Osteocyte (in vitro differentiated cells): ENCODE measurements around the gene BLOC1S5. TPM values are rescaled to one million over a fixed set of nuclear protein-coding genes. Genes with fewer than 3 reads are reported as not detected.

ENCODE experiments used
- DNase-seq: peaks from one replicate; pipeline ENCODE4 v3.0.0; 2021; ENCODE audit warnings: mixed read lengths; ENCODE audit not compliant: unreplicated experiment; ENCODE audit errors: extremely low spot score
- H3K27ac Mint-ChIP-seq: one replicate; pipeline ENCODE4 v1.8.0; 2021; ENCODE audit warnings: mild to moderate bottlenecking, mixed read lengths; ENCODE audit not compliant: unreplicated experiment
- H3K27me3 Mint-ChIP-seq: one replicate; pipeline ENCODE4 v1.8.0; 2021; ENCODE audit warnings: mixed read lengths; ENCODE audit not compliant: unreplicated experiment
- H3K36me3 Mint-ChIP-seq: one replicate; pipeline ENCODE4 v1.8.0; 2021; ENCODE audit warnings: mixed read lengths; ENCODE audit not compliant: unreplicated experiment
- H3K4me1 Mint-ChIP-seq: one replicate; pipeline ENCODE4 v1.8.0; 2021; ENCODE audit warnings: mixed read lengths; ENCODE audit not compliant: unreplicated experiment
- H3K4me3 Mint-ChIP-seq: one replicate; pipeline ENCODE4 v1.8.0; 2021; ENCODE audit warnings: mild to moderate bottlenecking, moderate library complexity, mixed read lengths; ENCODE audit not compliant: unreplicated experiment
- H3K9me3 Mint-ChIP-seq: one replicate; pipeline ENCODE4 v1.8.0; 2021; ENCODE audit warnings: mixed read lengths; ENCODE audit not compliant: unreplicated experiment
- CTCF ChIP-seq: fragments of 200-600 bp; sonication (generic); IDR thresholded peaks from 2 replicates; pipeline ENCODE4 v1.5.0; 2021; ENCODE audit warnings: antibody characterized with exemption, mild to moderate bottlenecking, moderate library complexity
- total RNA-seq: library from RNA; stranded (reverse); gene quantifications from 2 replicates; pipeline ENCODE4 v1.2.1, GENCODE V29; 2021

Gene BLOC1S5
- total RNA-seq, 1 donor from 2014 or later, result 11.0 TPM

GRCh38 chr6:8108759-8109539 is 44.8 kb upstream of the BLOC1S5 start:
- no peak overlapping the region for H3K4me3 Mint-ChIP-seq
- no peaks in the 10 kb centered on the region for H3K36me3 Mint-ChIP-seq
- no peaks in the 10 kb centered on the region for H3K27me3 Mint-ChIP-seq
- peak overlapping the region; percentile 86 for H3K27ac Mint-ChIP-seq
- TF ChIP-seq CTCF, result no peak
- DNase-seq, result no peak
- H3K4me1 Mint-ChIP-seq, result peaks cover 26% of the 10 kb centered on the region
- no peaks in the 10 kb centered on the region for H3K9me3 Mint-ChIP-seq

- DNase-seq, result no peak
- no peak for TF ChIP-seq CTCF
- H3K9me3 Mint-ChIP-seq, result no peaks in the 10 kb centered on the region
- H3K27ac Mint-ChIP-seq, result peak overlapping the region; percentile 86
- H3K4me3 Mint-ChIP-seq, result peak overlapping the region; percentile 1
- H3K36me3 Mint-ChIP-seq, result no peaks in the 10 kb centered on the region
- H3K4me1 Mint-ChIP-seq, result peaks cover 20% of the 10 kb centered on the region
- no peaks in the 10 kb centered on the region for H3K27me3 Mint-ChIP-seq
Measured at GRCh38 chr6:8108031-8108660, 44.0 kb upstream of the BLOC1S5 start.

- H3K36me3 Mint-ChIP-seq, result no peaks in the 10 kb centered on the region
- H3K27me3 Mint-ChIP-seq, result no peaks in the 10 kb centered on the region
- no peak overlapping the region for H3K4me3 Mint-ChIP-seq
- TF ChIP-seq CTCF, result no peak
- no peaks in the 10 kb centered on the region for H3K9me3 Mint-ChIP-seq
- peaks cover 22% of the 10 kb centered on the region for H3K4me1 Mint-ChIP-seq
- no peak for DNase-seq
- no peak overlapping the region for H3K27ac Mint-ChIP-seq
Measured at GRCh38 chr6:8105791-8106190, 41.6 kb upstream of the BLOC1S5 start.

- DNase-seq, result no peak
- TF ChIP-seq CTCF, result no peak
- Mint-ChIP-seq H3K27me3 (no peaks in the 10 kb centered on the region), H3K4me1 (peaks cover 24% of the 10 kb centered on the region), H3K9me3 (no peaks in the 10 kb centered on the region), H3K4me3 (no peak overlapping the region), H3K36me3 (no peaks in the 10 kb centered on the region), H3K27ac (no peak overlapping the region)
Measured at GRCh38 chr6:8103726-8104125, 39.5 kb upstream of the BLOC1S5 start.
